Transverse colon (tissue), 4 donors: Measurements from ENCODE around the gene CTSA. TPM values are rescaled to one million over a fixed set of nuclear protein-coding genes. Genes with fewer than 3 reads are reported as not detected.

Experiments used
- DNase-seq: peaks from one replicate; pipeline ENCODE4 v3.0.0-alpha.2; 2019
- H3K27ac ChIP-seq, 4 donors: fragments of 200-600 bp; sonication (generic); 2 replicates each; pipeline ENCODE4 v1.5.1; 2016 to 2018; ENCODE audit warnings: inconsistent platforms in 4 of 4
- H3K27me3 ChIP-seq: fragments of 200-600 bp; sonication (generic); 2 replicates; pipeline ENCODE4 v1.5.1; 2017; ENCODE audit warnings: inconsistent platforms
- H3K36me3 ChIP-seq, 4 donors: fragments of 200-600 bp; sonication (generic); 2 replicates each; pipeline ENCODE4 v1.5.1; 2017 to 2019; ENCODE audit warnings: inconsistent platforms in 4 of 4
- H3K4me1 ChIP-seq, 4 donors: fragments of 200-600 bp; sonication (generic); 2 replicates each; pipeline ENCODE4 v1.5.1; 2017 to 2020; ENCODE audit warnings: inconsistent platforms in 4 of 4
- H3K4me3 ChIP-seq, 4 donors: fragments of 200-600 bp; sonication (generic); 1 replicate in 1 of 4; 2 replicates in 3 of 4; pipeline versions ENCODE4 v1.5.1 to v1.6.1; 2017 to 2019; ENCODE audit warnings: inconsistent platforms in 4 of 4
- H3K9me3 ChIP-seq, 2 donors: fragments of 200-600 bp; sonication (generic); 2 replicates each; pipeline ENCODE4 v1.5.1; 2017 to 2019; ENCODE audit warnings: inconsistent platforms in 2 of 2
- EP300 ChIP-seq: sonication (generic); formaldehyde crosslinking; IDR thresholded peaks from one replicate; pipeline ENCODE4 v1.6.1; 2017; ENCODE audit warnings: antibody characterized with exemption, low read depth
- POLR2A ChIP-seq: fragments of 450-650 bp; IDR thresholded peaks from one replicate; pipeline ENCODE4 v1.6.1; 2016; ENCODE audit warnings: antibody characterized with exemption, mild to moderate bottlenecking, moderate library complexity
- POLR2AphosphoS5 ChIP-seq, 3 donors: sonication (generic); formaldehyde crosslinking; IDR thresholded peaks; one replicate each; pipeline ENCODE4 v1.6.1; 2016; ENCODE audit warnings: antibody characterized with exemption in 3 of 3
- WGBS, 2 donors: methylation state at CpG; one replicate each; pipeline ENCODE4 v1.1.5; 2018; ENCODE audit warnings: low coverage in 1 of 2; 5-methylcytosine and 5-hydroxymethylcytosine counted together
- in situ Hi-C, 4 donors: fragments of 200-750 bp; cut with MboI; loops; one replicate each; pipeline versions ENCODE4 v1.15.0 to v1.15.1; 2017; ENCODE audit warnings: low sequenced_read_pairs in 3 of 4, low pct_ligation_motif_present in 1 of 4, low pct_unique_long_range_greater_than_20kb in 1 of 4
- intact Hi-C: fragments of 100-400 bp; cut with DNase I; formaldehyde crosslinking; loops from one replicate; pipeline ENCODE4 v1.15.1; 2023; ENCODE audit warnings: low total_unique reads
- total RNA-seq, 4 donors: library from RNA; depleted of rRNA; stranded (reverse); fragments of >200 nt; gene quantifications; one replicate each; pipeline ENCODE4 v1.1.0, GENCODE V29; 2016
- TF ChIP-seq, protein P1 (sequence below), 5 experiments: fragments of 200-600 bp in 3 of 5; fragments of 450-650 bp in 2 of 5; sonication (generic) in 3 of 5; IDR thresholded peaks; 1 replicate in 2 of 5; 2 replicates in 3 of 5; pipeline ENCODE4 v1.5.1; 2016 to 2017; ENCODE audit warnings: antibody characterized with exemption in 5 of 5, inconsistent platforms in 3 of 5, mild to moderate bottlenecking in 2 of 5, moderate library complexity in 1 of 5

The CTSA gene
- total RNA-seq, 4 donors from 2014 or later: 197 to 971 (median 466) TPM

DNA sequence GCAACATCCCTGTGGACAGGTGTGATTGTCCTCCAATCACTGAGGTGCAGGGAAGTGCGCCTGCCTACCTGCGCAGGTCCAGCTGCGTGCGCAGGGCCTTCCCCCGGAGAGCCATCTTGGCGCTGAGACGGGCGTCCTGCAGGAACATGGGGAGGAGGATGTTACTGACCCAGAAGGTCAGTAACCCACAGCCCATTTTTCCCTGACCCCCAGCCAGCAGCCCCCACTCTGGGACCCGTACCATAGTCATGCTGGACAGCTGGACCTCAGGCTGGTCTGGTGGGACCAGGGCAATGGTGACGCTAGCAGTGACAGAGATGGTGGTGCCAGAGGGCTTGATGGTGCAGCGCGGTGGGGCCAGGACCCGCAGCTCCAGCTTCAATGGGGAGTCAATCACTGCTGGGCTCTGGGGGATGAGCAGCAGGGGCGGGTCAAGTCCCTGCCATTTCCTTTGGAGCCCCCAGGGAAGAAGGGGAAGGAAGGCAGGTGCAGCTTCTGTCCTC is 11.1 kb downstream of the CTSA start:
- H3K4me3 ChIP-seq: no peak overlapping the region
- no peaks in the 10 kb centered on the region for H3K27me3 ChIP-seq
- no peak for TF ChIP-seq POLR2A
- TF ChIP-seq, protein P1, sequence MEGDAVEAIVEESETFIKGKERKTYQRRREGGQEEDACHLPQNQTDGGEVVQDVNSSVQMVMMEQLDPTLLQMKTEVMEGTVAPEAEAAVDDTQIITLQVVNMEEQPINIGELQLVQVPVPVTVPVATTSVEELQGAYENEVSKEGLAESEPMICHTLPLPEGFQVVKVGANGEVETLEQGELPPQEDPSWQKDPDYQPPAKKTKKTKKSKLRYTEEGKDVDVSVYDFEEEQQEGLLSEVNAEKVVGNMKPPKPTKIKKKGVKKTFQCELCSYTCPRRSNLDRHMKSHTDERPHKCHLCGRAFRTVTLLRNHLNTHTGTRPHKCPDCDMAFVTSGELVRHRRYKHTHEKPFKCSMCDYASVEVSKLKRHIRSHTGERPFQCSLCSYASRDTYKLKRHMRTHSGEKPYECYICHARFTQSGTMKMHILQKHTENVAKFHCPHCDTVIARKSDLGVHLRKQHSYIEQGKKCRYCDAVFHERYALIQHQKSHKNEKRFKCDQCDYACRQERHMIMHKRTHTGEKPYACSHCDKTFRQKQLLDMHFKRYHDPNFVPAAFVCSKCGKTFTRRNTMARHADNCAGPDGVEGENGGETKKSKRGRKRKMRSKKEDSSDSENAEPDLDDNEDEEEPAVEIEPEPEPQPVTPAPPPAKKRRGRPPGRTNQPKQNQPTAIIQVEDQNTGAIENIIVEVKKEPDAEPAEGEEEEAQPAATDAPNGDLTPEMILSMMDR (IDR thresholded peaks at IDR 0.05): no peak
- TF ChIP-seq EP300: no peak
- no peak for TF ChIP-seq POLR2AphosphoS5 (IDR thresholded peaks at IDR 0.05)
- WGBS, 2 donors: 90% methylated on average over 14 of the region's 14 CpGs; no CpG with 5 or more reads in 1 of the 2 donors
- no peak for DNase-seq
- H3K9me3 ChIP-seq: no peaks in the 10 kb centered on the region
- in situ Hi-C loops (no loop called here), intact Hi-C loops (no loop called here)
- no peak overlapping the region for H3K27ac ChIP-seq
- H3K36me3 ChIP-seq: peaks cover 0 to 11% (median under 1%) of the 10 kb centered on the region in 4 donors
- H3K4me1 ChIP-seq: no peaks in the 10 kb centered on the region

DNA sequence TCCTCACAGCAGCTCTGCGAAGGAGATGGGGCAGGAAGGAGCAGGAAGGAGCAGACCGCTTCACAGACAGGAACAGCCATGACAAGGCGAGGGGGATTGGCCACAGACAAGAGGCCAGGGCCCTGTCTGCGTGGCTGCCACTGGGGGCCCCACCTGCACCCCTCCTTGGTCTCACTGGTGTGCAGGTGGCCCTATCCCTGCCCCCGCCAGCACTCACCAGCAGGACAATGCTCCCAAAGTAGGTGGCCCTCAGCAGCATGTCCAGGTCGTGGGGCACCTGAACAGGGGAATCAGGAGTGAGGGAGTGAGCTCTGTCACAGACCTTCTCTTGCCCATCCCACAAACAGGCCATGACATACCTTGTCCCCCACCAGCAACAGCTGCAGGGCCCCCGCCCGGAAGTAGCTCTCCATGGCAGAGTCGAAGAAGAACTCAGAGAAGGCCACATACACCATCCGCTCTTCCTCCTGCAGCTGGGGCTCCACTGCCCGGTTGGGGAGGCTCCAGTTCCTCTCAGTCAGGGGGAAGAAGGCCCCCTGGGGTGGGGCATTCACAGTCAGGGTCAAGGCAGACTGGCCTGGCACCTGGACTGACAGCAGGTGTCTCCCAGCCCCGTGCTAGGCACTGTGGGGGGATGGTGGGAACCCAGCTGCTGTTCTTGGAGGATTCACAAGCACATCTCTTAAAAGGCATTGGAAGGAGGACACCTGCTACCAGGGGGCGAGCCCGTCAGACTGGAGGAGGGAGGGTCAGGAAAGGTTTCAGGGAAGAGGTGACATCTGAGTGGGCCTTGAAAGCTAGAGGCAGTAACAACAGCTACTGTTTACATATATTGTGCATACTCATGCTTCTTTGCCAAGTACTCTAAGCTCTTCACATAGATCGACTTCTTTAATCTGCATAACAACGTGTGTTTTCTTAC is 13.7 kb downstream of the CTSA start:
- in situ Hi-C loops: no loop called here

DNA sequence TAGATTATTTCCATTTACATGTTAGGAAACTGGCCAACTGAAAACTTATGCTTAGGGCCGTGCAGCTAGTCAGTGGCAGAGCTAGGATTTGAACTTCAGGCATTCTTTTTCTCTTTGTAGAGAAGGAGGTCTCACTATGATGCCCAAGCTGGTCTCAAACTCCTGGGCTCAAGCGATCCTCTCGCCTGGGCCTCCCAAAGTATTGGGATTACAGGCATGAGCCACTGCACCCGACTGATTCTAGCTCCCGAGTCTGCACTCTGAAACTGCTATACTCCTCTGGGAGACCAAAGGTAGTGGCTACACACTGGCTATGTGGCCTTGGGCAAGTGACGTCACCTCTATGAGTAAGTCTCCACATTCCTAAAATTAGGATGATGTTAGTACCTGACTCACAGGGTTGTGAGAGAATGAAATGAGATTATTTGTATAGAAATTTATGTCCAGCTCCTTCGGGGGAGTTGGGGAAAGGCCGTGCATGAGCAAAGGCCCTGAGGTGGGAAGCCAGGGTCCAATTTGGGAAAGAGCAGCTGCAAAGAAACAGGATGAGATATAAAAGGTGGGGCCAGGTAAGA is 14.5 kb downstream of the CTSA start:
- intact Hi-C loops: no loop called here
- WGBS, 2 donors: 86 to 88% methylated on average over 3 to 8 of the region's 8 CpGs

More for the DNA sequence above, 13.7 kb downstream of the CTSA start:
- TF ChIP-seq EP300: no peak
- TF ChIP-seq, protein P1 (IDR thresholded peaks at IDR 0.05): no peak
- TF ChIP-seq POLR2AphosphoS5 (IDR thresholded peaks at IDR 0.05): no peak
- no peak for TF ChIP-seq POLR2A
- Histone ChIP-seq H3K27me3 (no peaks in the 10 kb centered on the region), H3K27ac (no peak overlapping the region), H3K36me3 (no peaks in the 10 kb centered on the region), H3K4me3 (no peak overlapping the region), H3K9me3 (no peaks in the 10 kb centered on the region), H3K4me1 (no peaks in the 10 kb centered on the region)
- 84 to 86% methylated on average over 6 to 16 of the region's 16 CpGs for WGBS, 2 donors
- DNase-seq: no peak
- intact Hi-C loops: no loop called here

More for the DNA sequence above, 14.5 kb downstream of the CTSA start:
- H3K36me3 ChIP-seq: no peaks in the 10 kb centered on the region
- in situ Hi-C loops: no loop called here
- no peaks in the 10 kb centered on the region for H3K9me3 ChIP-seq
- no peak for TF ChIP-seq POLR2A
- TF ChIP-seq POLR2AphosphoS5 (IDR thresholded peaks at IDR 0.05): no peak
- TF ChIP-seq, protein P1 (IDR thresholded peaks at IDR 0.05): no peak
- no peak for TF ChIP-seq EP300
- peaks cover 0 to 7% (median 0%) of the 10 kb centered on the region in 4 donors for H3K4me1 ChIP-seq
- H3K4me3 ChIP-seq: no peak overlapping the region
- H3K27me3 ChIP-seq: no peaks in the 10 kb centered on the region
- no peak overlapping the region for H3K27ac ChIP-seq
- no peak for DNase-seq
